ENCODE measurements around the gene PLCH1.

DNA sequence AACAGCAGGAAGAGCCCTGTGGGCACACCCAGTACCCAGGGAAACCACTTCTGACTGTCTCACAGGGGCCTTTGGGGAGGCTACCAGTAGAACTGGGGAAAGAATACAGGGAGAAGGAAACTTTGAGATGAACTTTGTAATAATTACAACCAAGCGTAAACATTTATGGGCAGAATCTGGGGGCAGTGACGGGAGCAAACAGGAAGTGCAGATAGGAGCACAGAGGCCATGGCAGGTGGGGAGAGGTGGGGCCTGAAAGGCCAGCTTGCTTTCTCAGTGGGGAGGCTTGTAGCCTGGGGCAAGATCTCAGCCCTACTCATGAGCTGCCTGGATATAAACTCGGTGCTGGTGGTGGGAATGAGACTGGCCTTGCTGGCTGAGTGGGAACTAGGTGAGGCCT is 209.8 kb downstream of the PLCH1 start:
- TF ChIP-seq, protein P1, sequence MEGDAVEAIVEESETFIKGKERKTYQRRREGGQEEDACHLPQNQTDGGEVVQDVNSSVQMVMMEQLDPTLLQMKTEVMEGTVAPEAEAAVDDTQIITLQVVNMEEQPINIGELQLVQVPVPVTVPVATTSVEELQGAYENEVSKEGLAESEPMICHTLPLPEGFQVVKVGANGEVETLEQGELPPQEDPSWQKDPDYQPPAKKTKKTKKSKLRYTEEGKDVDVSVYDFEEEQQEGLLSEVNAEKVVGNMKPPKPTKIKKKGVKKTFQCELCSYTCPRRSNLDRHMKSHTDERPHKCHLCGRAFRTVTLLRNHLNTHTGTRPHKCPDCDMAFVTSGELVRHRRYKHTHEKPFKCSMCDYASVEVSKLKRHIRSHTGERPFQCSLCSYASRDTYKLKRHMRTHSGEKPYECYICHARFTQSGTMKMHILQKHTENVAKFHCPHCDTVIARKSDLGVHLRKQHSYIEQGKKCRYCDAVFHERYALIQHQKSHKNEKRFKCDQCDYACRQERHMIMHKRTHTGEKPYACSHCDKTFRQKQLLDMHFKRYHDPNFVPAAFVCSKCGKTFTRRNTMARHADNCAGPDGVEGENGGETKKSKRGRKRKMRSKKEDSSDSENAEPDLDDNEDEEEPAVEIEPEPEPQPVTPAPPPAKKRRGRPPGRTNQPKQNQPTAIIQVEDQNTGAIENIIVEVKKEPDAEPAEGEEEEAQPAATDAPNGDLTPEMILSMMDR (IDR thresholded peaks at IDR 0.05) = no peak
- no peak for TF ChIP-seq POLR2A (IDR thresholded peaks at IDR 0.05)
